Measurements from ENCODE around the gene KAZN.

Gene KAZN

DNA sequence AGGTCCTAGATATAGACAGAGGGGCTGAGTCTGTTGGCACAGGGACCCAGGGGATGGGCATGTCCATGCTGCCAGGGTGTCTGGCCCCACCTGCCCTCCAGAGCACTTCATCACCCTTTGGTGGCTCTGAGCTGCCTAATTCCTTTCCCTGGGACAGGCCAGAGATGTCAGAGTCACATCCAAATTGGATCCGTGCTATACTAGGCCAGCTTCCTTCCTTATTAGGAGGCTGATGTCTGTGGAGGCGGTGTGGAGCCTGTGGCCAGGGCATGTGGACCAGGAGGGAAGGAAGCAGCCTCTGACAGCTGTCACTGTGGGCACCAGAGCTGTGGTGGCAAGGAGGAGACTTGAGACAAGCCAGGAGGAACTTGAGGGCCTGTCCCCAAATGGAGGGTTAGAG lies 477.3 kb downstream of the KAZN start:
- Histone ChIP-seq H3K4me1 (ENCODE audit: control insufficient read depth, low read length) (no peaks in the 10 kb centered on the region), H3K79me2 (ENCODE audit: control insufficient read depth, low read length) (no peaks in the 10 kb centered on the region), H3K9me2 (replicated peaks; ENCODE audit: control insufficient read depth, low read length) (no peaks in the 10 kb centered on the region), H3K27ac (ENCODE audit: low read depth, low read length) (no peak overlapping the region), H3F3A (ENCODE audit: control insufficient read depth, insufficient read depth) (no peaks in the 10 kb centered on the region), H3K27me3 (ENCODE audit: control insufficient read depth, low read length) (no peaks in the 10 kb centered on the region), H3K36me3 (ENCODE audit: control insufficient read depth, low read length) (no peaks in the 10 kb centered on the region), H3K9me3 (ENCODE audit: control insufficient read depth, insufficient read depth, low read length) (no peaks in the 10 kb centered on the region), H3K4me2 (ENCODE audit: low read length) (no peak overlapping the region), H4K20me1 (ENCODE audit: control insufficient read depth, insufficient read depth, low read depth, low read length) (no peaks in the 10 kb centered on the region), H3K4me3 (ENCODE audit: low read length) (no peak overlapping the region)
- TF ChIP-seq, protein P1, sequence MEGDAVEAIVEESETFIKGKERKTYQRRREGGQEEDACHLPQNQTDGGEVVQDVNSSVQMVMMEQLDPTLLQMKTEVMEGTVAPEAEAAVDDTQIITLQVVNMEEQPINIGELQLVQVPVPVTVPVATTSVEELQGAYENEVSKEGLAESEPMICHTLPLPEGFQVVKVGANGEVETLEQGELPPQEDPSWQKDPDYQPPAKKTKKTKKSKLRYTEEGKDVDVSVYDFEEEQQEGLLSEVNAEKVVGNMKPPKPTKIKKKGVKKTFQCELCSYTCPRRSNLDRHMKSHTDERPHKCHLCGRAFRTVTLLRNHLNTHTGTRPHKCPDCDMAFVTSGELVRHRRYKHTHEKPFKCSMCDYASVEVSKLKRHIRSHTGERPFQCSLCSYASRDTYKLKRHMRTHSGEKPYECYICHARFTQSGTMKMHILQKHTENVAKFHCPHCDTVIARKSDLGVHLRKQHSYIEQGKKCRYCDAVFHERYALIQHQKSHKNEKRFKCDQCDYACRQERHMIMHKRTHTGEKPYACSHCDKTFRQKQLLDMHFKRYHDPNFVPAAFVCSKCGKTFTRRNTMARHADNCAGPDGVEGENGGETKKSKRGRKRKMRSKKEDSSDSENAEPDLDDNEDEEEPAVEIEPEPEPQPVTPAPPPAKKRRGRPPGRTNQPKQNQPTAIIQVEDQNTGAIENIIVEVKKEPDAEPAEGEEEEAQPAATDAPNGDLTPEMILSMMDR (IDR thresholded peaks at IDR 0.05; ENCODE audit: low read depth, low read length, poor library complexity, severe bottlenecking) = no peak
- no peak for TF ChIP-seq EZH2phosphoT487 (IDR thresholded peaks at IDR 0.05; ENCODE audit: borderline replicate concordance, low read length)

DNA sequence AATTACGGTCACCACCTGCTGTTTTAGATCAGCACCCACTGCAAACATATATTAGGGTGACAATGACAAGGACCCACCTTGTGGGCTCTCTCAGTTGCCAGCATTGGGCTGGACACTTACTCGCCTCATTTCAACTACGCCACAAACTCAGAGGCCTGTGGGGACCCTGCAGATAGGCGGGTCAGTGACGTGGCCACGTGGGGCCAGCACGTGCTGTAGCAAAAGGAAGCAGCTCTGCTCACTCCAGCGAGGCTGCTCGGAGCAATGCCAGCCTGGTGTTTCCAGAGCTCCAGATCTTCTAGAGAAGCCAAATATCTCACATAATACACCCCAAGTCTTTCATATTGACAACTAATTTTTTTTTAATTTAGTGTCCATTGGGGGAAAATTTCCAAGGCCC lies 478.3 kb downstream of the KAZN start:
- H3K36me3 ChIP-seq (ENCODE audit: control insufficient read depth, low read length) = no peaks in the 10 kb centered on the region
- no peaks in the 10 kb centered on the region for H3F3A ChIP-seq (ENCODE audit: control insufficient read depth, insufficient read depth)
- H3K4me3 ChIP-seq (ENCODE audit: low read length) = no peak overlapping the region
- no peaks in the 10 kb centered on the region for H3K79me2 ChIP-seq (ENCODE audit: control insufficient read depth, low read length)
- H3K9me3 ChIP-seq (ENCODE audit: control insufficient read depth, insufficient read depth, low read length) = no peaks in the 10 kb centered on the region
- no peaks in the 10 kb centered on the region for H3K9me2 ChIP-seq (replicated peaks; ENCODE audit: control insufficient read depth, low read length)
- no peak overlapping the region for H3K27ac ChIP-seq (ENCODE audit: low read depth, low read length)
- H3K27me3 ChIP-seq (ENCODE audit: control insufficient read depth, low read length) = no peaks in the 10 kb centered on the region
- TF ChIP-seq, protein P1 (IDR thresholded peaks at IDR 0.05; ENCODE audit: low read depth, low read length, poor library complexity, severe bottlenecking) = no peak
- TF ChIP-seq EZH2phosphoT487 (IDR thresholded peaks at IDR 0.05; ENCODE audit: borderline replicate concordance, low read length) = no peak
- H4K20me1 ChIP-seq (ENCODE audit: control insufficient read depth, insufficient read depth, low read depth, low read length) = no peaks in the 10 kb centered on the region
- no peaks in the 10 kb centered on the region for H3K4me1 ChIP-seq (ENCODE audit: control insufficient read depth, low read length)
- no peak overlapping the region for H3K4me2 ChIP-seq (ENCODE audit: low read length)

DNA sequence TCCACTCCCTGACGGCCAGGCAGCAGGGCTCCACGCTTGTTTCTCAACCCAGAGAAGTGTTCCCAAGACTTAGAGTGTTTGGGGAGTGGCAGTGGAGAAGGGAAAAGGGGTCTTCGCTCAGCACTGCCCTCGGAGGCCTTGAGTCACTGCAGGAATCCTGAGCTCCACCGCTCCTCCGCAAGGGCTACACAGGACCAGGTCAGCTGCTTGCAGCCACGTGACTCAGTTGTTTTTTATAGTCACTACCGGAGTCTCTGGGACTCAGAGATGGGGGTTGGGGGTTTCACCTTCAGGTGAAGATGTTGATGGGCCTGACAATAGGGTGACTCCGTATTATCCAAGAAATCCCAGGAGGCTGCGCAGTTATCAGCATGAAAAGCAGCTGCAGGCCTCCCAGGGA lies 478.9 kb downstream of the KAZN start:
- no peaks in the 10 kb centered on the region for H3K36me3 ChIP-seq (ENCODE audit: control insufficient read depth, low read length)

More for the DNA sequence above, 478.9 kb downstream of the KAZN start:
- Histone ChIP-seq H3K79me2 (ENCODE audit: control insufficient read depth, low read length) (no peaks in the 10 kb centered on the region), H3F3A (ENCODE audit: control insufficient read depth, insufficient read depth) (no peaks in the 10 kb centered on the region), H3K9me3 (ENCODE audit: control insufficient read depth, insufficient read depth, low read length) (no peaks in the 10 kb centered on the region), H3K4me2 (ENCODE audit: low read length) (no peak overlapping the region), H3K27me3 (ENCODE audit: control insufficient read depth, low read length) (no peaks in the 10 kb centered on the region), H3K4me3 (ENCODE audit: low read length) (no peak overlapping the region), H4K20me1 (ENCODE audit: control insufficient read depth, insufficient read depth, low read depth, low read length) (no peaks in the 10 kb centered on the region), H3K27ac (ENCODE audit: low read depth, low read length) (no peak overlapping the region), H3K9me2 (replicated peaks; ENCODE audit: control insufficient read depth, low read length) (no peaks in the 10 kb centered on the region), H3K4me1 (ENCODE audit: control insufficient read depth, low read length) (no peaks in the 10 kb centered on the region)
- no peak for TF ChIP-seq EZH2phosphoT487 (IDR thresholded peaks at IDR 0.05; ENCODE audit: borderline replicate concordance, low read length)
- TF ChIP-seq, protein P1 (IDR thresholded peaks at IDR 0.05; ENCODE audit: low read depth, low read length, poor library complexity, severe bottlenecking) = no peak
